GM18498 (cell line): Measurements from ENCODE around the gene SLCO1A2.
A peak's percentile ranks its signal among the peaks of the same experiment; 100 is the strongest.

Experiments used
- ATAC-seq: cut with Tn5 transposase; IDR thresholded peaks from one replicate; pipeline ENCODE4 v1.9.1; 2021; ENCODE audit warnings: mild to moderate bottlenecking, moderate library complexity; ENCODE audit not compliant: unreplicated experiment

Gene SLCO1A2

DNA sequence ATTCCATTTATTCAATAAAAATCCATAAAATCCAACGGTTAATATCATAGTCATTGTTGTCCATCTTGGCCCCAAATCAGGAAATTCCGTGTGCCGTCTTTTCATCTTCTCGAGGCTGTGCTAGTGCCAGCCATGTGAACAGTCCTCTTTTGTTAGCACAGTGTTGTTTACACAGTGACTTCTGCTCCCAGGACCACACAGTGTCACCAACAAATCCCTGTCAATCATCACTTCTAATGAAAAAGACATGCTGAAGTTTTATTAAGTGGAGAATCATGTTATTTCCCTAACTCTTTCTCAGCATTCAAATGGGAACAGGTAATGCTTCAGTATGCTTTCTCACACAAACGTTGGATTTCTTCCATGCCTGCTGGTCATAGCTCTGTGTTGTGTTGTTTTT, 1.9 kb upstream of the SLCO1A2 start:
- no peak for ATAC-seq

DNA sequence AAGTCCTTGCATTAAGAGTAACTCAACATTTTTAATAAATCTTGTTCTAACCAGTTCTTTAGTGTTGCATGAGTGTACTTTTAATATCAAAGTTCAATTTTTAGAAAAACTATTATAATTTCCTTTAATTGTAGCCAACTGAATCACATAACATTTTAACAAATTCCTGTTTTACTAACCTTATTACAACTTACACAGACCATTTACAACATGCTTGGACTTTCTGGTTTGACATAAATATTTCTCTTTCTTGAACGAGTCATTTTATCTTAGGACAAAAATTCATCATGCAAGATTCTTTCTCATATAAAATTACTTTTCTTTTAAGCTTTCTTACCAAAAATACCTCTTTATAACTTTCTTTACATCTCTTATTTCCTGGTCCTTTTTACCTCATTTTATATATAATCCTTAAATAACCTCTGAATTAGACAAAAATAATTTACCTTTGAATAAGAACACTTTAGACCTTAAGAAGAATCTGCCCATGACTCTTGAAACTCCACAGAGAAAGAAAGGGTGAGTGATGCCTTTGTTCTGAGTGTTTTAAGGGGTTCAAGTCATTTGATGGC, 3.9 kb downstream of the SLCO1A2 start:
- ATAC-seq: no peak

DNA sequence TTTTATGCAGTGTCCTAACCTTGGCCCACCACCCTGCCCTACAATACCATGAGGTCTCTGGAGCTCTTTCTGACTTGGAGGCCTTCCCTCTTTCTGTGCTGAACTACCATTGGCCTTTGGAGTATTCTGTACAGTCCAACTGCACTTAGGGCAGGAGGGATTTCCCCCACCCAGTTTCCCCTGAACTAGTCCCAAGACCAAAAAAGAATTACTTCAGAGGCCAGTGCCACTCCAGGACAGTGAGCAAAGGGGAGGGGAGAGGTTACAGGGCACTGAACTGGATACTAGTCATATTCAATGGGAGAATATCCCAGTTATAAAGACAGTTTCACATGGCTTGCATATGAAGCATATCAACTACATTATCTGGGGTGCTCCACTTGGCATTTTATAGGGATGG, 6.1 kb downstream of the SLCO1A2 start:
- no peak for ATAC-seq

DNA sequence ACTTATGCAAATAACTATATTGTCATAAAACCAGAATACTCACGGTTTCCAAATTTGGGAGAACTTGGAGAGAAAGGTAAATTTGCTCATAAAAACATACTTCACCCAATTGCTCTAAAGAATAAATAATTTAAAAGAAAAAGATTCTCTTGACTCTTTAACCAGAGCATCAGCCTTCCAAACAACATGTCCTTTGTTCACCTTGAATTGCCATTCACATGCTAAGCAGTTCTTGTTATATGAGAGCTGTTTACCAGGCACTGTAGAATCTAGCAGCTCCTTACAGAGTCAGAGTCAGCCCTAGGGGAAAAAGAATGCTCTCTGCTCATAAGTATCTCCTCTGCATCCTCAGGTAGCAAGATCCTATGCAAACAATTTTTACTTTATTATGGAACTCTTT, 10.2 kb downstream of the SLCO1A2 start:
- no peak for ATAC-seq

DNA sequence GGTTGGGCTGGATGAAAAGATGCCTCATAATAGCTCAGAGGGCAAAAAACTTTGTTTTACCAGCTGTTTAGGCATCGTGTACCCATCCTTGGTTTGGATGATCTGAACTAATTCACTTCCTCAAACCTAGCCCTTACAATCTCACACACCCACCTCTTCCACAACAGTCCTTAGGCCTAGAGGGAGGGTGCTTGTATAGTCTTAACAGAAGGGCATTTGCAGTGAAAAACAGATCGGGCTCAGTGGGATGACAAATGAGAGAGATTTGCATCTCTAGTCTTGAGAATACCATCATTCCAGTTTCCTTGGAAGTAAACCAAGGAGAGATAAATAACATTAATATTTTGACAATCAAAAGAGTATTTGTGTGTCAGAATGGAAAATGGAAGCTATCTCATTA, 11.0 kb downstream of the SLCO1A2 start:
- no peak for ATAC-seq

DNA sequence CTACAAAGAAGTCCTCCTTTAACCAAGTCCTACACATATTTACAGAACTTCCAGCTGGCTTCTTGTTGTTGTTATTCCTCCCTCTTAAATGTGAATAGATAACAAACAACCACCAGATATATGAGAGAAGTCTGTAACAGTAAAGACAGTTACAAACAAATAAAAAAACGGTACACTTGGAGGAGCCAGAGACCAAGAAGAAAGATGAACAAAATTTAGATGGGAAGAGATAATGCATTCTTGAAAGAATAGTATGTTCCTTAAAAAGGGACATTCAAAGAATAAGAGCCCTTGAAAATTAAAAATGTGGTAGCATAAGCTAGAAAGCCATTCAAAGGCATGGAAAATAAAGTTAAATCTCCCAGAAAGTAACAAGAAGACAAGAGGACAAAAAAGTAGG, 25.9 kb downstream of the SLCO1A2 start:
- ATAC-seq: no peak

DNA sequence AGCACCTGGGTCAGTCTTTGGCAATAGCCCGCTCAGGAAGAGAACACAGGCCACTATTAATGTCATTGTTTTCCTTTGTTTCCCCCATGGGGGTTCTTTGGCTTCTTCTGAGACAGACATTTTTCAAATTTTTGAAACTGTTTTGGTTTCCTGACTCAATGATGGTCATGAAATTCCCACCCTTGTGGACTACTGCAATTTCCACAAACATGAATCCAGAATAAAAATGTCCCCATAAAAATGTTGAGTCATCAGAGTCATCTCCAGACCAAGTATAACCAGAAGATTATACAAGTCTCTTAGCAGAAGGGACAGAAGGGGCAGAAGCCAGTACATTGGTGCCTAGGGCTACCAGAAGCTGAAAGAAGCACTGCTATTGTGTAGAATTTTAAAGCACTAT, 29.1 kb downstream of the SLCO1A2 start:
- ATAC-seq: no peak

DNA sequence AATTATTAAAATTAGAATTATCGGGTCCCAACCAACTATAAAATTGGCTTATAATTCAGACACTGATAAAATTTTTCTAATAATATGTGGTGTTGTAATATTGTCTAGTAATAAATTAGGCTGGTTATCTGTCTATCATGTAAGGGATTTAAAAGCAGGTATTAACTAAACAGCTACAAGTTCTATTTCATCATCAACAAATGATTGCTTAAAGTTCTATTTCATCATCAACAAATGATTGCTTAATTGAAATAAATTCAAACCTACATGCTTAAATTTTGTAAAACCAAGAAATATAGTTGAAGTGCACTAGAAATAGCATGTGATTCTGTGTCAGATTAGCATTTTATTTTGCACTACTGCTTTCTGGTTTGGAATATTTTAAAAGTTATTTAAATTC, 34.1 kb downstream of the SLCO1A2 start:
- ATAC-seq: no peak

DNA sequence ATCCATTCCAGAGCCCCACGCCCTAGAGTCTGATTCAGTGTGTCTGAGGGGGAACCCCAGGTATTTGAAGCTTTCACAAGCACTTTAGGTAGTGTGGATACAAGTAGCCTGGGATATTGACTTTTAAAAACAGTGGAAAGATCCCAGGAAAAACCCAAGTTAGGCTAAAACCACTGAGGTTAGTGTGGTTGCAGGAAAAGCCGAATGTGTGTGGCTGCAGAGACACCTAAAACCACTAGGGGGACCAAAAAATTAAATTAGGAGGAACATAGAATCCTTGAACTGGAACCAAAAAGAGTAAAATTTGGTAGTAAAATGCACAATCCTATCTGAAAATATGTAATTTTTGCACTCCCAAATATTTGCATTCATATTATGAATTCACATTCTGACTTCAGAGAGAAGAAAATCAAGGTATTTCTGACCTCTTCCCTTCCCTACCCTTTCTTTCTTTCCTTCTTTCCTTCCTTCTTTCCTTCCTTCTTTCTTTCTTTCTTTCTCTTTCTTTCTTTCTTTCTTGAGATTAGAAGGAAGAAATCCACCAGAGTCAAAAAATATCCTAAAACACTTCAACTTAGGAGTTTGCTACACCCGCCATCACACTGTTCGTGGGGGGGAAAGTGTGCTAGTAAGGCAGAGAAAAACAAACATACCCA, 37.8 kb downstream of the SLCO1A2 start:
- ATAC-seq: peak; percentile 71

DNA sequence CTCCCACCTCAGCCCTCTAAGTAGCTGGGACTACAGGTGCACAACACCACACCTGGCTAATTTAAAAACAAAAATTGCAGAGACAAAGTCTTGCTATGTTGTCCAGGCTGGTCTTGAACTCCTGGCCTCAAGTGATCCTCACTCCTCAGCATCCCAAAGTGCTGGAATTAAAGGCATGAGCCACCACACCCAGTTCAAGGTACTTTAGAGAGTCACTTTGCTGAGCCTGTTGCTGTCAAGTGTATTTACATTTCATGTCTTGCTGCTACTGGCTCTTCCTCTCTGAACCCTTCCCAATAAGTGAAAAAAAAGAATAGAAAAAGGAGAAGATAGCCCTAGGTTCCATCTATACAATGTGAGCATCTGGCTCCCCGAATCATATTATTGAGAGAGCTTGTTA, 38.4 kb downstream of the SLCO1A2 start:
- peak; percentile 17 for ATAC-seq

DNA sequence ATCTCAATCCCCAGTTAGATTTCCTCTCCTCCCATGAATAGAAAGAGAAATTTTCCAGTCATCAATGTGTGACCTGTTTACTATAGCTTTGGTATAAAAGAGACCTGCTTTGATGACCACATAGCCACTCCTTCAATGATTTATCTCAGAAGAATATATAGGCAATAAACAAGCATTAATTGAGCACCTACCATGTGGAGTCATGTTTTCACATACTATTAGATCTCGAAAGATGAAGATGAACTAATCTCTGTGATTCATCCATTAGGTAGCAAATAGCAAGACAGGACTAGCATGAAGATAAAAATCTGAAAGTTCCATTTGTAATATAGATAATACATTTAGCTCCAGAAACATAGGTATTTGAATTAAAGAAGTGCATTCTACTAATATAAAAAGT, 40.5 kb downstream of the SLCO1A2 start:
- no peak for ATAC-seq

DNA sequence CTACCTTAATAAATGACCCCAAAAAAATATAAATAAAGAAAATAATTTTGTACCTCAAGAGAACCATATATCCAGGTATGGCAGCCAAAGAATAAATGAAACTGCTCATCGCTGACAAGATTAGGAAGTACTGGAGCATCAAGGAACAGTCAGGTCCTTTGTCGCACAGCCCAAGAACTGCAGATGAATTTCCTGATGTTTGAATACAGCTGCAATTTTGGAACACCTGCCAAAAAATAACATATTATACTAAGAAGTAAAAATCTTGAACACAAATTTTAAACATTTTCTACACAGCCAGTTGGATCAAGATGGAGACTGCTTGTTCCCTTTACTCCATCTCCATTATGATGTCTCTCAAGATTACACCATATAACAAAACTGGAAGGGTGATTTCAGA, 42.6 kb downstream of the SLCO1A2 start:
- ATAC-seq: no peak

DNA sequence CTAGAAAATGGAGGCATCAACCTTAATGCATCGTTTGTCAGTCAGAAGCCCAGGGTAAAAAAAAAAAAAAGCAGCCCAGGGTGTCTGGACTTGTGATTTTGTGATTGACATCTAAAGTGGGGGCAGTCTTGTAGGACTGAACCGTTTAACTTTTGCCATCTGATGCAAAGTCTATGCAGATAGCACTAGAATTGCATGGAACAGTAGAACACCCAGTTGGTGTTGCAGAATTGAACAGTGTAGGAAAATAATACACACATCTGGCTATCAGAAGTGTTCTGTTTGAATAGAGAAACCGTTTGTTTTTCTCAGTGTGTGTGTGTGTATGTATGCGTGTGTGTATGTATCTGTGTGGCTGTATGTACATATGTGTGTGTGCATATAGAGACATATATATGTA, 45.0 kb downstream of the SLCO1A2 start:
- ATAC-seq: no peak

DNA sequence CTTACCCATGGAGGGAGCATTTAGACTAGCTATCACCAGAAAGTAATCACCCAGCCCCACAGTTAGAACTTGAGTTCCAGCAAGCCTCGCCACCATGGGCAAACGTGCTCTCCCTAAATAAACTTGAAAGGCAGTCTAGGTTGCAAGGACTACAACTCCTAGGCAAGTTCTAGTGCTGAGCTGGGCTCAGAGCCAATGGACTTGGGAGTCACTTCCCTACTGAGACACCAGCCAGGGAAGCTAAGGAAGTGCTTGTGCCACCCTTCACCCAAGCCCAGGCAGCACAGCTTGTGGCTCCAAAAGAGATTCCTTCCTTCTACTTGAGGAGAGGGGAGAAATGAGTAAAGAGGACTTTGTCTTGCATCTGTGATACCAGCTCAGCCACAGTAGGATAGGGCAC, 57.9 kb downstream of the SLCO1A2 start:
- ATAC-seq: no peak

DNA sequence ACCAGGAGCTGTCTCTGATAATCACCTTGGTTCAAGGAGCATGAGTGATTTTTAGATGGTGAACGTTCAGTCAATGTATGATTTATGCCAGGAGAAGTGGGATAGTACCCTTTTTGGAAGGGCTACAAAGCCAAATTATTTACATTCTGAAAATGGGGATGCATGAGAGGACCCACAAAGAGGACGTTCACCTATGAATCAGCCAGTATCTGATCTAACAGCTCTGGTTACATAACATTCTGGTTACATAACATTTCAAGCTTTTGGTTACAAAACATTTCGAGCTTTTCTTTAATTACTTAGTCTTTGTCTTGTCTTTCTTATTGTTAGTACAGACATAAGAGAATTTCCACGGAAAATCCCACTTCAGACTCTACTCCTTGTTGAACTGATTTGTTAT, 68.8 kb downstream of the SLCO1A2 start:
- no peak for ATAC-seq

DNA sequence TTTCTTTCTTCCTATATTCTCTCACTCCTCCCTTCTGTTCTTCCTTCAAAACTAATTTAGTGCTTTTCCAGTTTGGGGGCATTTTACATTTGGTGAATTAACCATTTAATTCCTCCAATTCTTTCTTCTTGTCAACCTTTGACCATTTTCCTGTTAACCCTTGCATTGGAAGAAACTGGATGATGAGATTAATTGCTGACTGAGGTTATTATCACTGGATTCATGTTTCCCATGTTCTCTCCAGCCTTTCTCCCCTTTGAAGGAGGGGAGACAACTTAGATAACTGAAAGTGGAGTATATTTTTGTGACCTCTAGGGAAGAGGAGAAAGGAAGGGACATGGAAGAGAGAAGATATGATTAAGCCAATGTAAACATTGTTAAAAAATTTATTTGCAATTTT, 70.5 kb downstream of the SLCO1A2 start:
- no peak for ATAC-seq

DNA sequence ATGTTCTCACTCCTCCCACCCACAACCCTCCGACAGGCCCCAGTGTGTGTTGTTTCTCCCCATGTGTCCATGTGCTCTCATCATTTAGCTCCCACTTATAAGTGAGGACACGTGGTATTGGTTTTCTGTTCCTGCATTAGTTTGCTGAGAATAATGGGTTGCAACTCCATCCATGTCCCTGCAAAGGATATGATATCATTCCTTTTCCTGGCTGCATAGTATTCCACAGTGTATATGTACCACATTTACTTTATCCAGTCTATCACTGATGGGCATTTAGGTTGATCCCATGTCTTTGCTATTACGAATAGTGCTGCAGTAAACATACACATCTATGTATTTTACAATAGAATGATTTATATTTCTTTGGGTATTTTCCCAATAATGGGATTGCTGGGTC, 77.5 kb downstream of the SLCO1A2 start:
- ATAC-seq: no peak

DNA sequence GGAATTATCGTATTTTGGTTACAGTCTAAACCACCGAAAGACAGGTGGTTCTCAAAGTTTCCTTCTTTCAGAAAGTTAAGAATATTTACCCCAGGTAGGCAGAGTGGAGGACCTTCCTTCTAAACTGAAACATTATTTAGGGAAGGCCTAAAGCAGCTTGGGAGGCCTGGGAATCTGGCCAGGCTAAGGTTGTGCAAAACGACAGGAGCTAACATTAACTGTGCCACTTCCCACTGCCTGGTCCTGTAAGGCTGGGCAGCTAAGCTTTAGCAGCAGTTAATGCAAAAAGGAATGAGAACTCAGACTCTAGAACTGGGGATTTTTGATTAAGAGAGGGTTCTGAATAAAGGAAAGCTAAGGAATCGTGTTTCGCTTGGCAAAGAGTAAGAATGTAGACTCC, 82.6 kb downstream of the SLCO1A2 start:
- ATAC-seq: no peak

DNA sequence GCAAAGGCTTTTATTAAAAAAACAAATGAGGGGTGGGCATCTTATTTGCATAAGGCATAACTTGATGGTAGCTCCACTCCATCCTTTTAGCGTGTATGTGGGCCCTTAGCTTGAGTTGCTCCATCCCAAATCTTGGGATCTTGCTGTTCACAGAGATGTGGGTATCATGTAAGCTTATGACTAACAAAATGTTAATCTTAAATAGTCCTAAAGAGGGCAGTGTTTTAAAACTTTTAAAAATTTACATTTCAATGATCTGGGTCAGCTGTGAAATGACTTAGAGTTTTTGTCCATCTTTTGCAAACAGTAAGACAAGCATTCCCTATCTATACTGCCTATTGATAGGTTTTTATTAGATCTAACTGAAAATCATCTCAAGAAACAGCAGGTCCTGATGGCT, 86.0 kb downstream of the SLCO1A2 start:
- ATAC-seq: no peak

DNA sequence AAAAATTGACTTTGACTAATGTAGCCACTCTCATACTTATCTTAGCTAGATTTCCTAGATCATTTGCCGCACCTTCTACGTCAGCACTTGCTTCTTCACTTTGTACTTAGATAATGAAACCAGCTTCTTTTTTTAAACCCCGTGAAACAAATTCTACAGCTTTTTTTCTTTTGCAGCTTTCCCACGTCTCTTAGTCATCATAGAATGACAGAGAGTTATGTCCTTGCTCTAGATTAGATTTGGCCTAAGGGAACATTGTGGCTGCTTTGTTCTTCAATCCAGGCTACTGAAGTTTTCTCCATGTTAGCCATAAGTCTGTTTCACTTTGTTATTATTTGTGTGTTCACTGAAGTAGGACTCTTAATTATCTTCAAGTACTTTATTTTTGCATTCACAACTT, 94.9 kb downstream of the SLCO1A2 start:
- ATAC-seq: no peak

DNA sequence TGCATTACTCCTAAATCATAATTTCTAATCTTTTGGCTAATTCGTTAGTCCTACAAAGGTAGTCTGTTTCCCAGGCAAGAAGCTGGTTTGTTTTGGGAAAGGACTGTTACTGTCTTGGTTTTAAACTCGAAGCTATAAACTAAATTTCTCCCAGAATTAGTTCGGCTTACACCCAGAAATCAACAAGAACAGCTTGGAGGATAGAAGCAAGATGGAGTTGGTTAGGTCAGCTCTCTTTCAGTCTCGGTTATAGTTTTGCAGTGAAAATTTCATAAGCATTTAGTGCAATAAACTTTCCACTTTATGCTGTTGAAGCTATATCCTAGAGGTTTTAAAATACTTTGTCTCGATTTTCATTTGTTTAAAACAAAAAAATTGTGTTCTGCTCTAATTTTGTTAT, 100.3 kb downstream of the SLCO1A2 start:
- no peak for ATAC-seq

DNA sequence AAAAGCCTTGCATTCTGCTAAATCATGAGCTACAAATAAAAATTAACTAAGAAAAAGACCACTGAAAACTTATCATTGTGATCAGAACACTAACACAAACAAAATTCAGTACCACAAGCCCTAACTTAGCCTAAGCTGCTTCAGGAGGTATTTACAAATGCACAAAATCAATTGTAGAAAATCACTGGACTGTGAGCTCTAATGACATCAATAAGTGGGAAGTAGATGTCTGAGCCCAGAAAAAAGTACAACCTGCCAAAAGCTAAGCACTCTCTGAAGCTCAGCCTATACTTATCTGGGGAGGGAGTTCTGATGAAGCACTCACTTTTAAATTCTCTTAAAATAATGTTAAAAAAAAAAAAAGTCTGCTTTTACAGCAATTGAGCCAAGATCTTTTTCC, 110.8 kb downstream of the SLCO1A2 start:
- no peak for ATAC-seq

DNA sequence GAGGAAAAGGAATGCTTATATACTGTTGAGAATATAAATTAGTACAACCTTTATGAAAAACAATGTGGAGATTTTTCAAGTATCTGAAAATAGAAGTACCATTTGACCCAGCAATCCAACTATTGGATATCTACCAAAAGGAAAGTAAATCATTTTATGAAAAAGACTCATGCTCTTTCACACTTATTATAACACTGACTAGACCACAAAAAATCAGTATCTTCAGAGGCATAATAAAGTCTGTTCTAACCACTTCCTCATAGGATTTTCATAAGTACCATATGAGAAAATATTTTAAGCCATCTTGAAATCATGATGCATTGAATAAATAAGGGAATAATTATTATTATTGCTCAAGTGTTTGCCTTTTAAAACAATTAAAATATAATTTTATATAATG, 112.9 kb downstream of the SLCO1A2 start:
- ATAC-seq: no peak
